ENCODE data around the gene RAD51D. TPM values are rescaled to one million over a fixed set of nuclear protein-coding genes. Genes with fewer than 3 reads are reported as not detected.

Gene RAD51D
- polyA plus RNA-seq, 1 donor (not counting 4 experiments of a cell fraction or from before 2014, with no cell fraction given) = 4.9 TPM

DNA sequence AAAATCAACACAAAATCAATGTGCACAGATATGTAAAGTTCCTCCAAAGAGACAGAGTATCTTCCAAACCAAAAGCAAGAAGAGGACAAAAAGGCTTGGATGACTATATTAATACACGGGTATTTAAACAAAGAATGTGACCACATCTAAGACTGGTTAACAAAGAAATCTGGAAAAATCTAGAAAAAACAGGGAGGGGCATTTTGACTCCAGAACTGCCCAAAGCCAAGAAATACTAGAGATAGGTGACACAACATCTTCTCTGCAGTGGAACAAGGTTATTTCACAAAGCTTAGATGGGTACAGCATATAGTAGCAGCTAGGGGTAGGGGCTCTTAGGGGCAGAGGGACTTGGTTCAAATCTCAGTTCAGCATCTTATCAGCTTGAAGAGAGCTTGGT, 66.5 kb downstream of the RAD51D start:
- Histone ChIP-seq H3K9ac (ENCODE audit: control insufficient read depth, extremely low read depth, insufficient read depth, low read length) (no peak overlapping the region), H3K9me3 (ENCODE audit: control insufficient read depth, low read depth, low read length) (no peaks in the 10 kb centered on the region), H3K4me1 (ENCODE audit: control insufficient read depth, extremely low read depth, insufficient read depth, low read length) (peaks cover 14% of the 10 kb centered on the region), H3K27ac (ENCODE audit: control insufficient read depth, insufficient read depth, low read length) (no peak overlapping the region), H3K27me3 (ENCODE audit: control insufficient read depth, extremely low read depth, insufficient read depth, low read length) (no peaks in the 10 kb centered on the region), H3K4me2 (ENCODE audit: control insufficient read depth, extremely low read depth, insufficient read depth, low read depth, low read length) (no peak overlapping the region), H3K36me3 (ENCODE audit: control insufficient read depth in 2 of 2, extremely low read depth in 1 of 2, insufficient read depth in 2 of 2, low read length in 2 of 2) (peaks cover 0 to 2% of the 10 kb centered on the region in 2 experiments), H4K20me1 (ENCODE audit: control insufficient read depth, extremely low read depth, insufficient read depth, low read length) (no peaks in the 10 kb centered on the region), H3K79me2 (ENCODE audit: control insufficient read depth, insufficient read depth, low read length) (peaks cover 20% of the 10 kb centered on the region), H2AFZ (ENCODE audit: control insufficient read depth, low read length) (no peak overlapping the region), H3K9me1 (ENCODE audit: control insufficient read depth, extremely low read depth, insufficient read depth, low read length) (no peaks in the 10 kb centered on the region), H3K4me3 (ENCODE audit: control insufficient read depth in 2 of 3, extremely low read depth in 1 of 3, insufficient read depth in 2 of 3, low read depth in 1 of 3, low read length in 3 of 3) (no peak overlapping the region)
- dilution Hi-C loops (cut with MboI; ENCODE audit: extremely low pct_ligation_motif_present, low sequenced_read_pairs) = no loop called here
- TF ChIP-seq EZH2 (IDR thresholded peaks at IDR 0.05; ENCODE audit: low read length) = no peak
- TF ChIP-seq, protein P1, sequence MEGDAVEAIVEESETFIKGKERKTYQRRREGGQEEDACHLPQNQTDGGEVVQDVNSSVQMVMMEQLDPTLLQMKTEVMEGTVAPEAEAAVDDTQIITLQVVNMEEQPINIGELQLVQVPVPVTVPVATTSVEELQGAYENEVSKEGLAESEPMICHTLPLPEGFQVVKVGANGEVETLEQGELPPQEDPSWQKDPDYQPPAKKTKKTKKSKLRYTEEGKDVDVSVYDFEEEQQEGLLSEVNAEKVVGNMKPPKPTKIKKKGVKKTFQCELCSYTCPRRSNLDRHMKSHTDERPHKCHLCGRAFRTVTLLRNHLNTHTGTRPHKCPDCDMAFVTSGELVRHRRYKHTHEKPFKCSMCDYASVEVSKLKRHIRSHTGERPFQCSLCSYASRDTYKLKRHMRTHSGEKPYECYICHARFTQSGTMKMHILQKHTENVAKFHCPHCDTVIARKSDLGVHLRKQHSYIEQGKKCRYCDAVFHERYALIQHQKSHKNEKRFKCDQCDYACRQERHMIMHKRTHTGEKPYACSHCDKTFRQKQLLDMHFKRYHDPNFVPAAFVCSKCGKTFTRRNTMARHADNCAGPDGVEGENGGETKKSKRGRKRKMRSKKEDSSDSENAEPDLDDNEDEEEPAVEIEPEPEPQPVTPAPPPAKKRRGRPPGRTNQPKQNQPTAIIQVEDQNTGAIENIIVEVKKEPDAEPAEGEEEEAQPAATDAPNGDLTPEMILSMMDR (optimal IDR thresholded peaks at IDR 0.05 in 1 of 3, IDR thresholded peaks at IDR 0.05 in 1 of 3, conservative IDR thresholded peaks at IDR 0.05 in 1 of 3; ENCODE audit: extremely low read depth in 1 of 3, insufficient read depth in 2 of 3, low read length in 3 of 3) = no peak
- DNase-seq (ENCODE audit: low read depth, low spot score) = no peak
- FAIRE-seq = no peak

GRCh38 chr17:35052780-35053179, 66.9 kb downstream of the RAD51D start:
- H3K9me3 ChIP-seq (ENCODE audit: control insufficient read depth, low read depth, low read length) = no peaks in the 10 kb centered on the region
- DNase-seq (ENCODE audit: low read depth, low spot score) = no peak
- FAIRE-seq = no peak
- H3K27me3 ChIP-seq (ENCODE audit: control insufficient read depth, extremely low read depth, insufficient read depth, low read length) = no peaks in the 10 kb centered on the region
- dilution Hi-C loops (cut with MboI; ENCODE audit: extremely low pct_ligation_motif_present, low sequenced_read_pairs) = no loop called here
- TF ChIP-seq, protein P1 (optimal IDR thresholded peaks at IDR 0.05 in 1 of 3, IDR thresholded peaks at IDR 0.05 in 1 of 3, conservative IDR thresholded peaks at IDR 0.05 in 1 of 3; ENCODE audit: extremely low read depth in 1 of 3, insufficient read depth in 2 of 3, low read length in 3 of 3) = no peak
- no peak for TF ChIP-seq EZH2 (IDR thresholded peaks at IDR 0.05; ENCODE audit: low read length)
- H3K4me1 ChIP-seq (ENCODE audit: control insufficient read depth, extremely low read depth, insufficient read depth, low read length) = peaks cover 10% of the 10 kb centered on the region
- no peaks in the 10 kb centered on the region for H3K9me1 ChIP-seq (ENCODE audit: control insufficient read depth, extremely low read depth, insufficient read depth, low read length)
- H2AFZ ChIP-seq (ENCODE audit: control insufficient read depth, low read length) = no peak overlapping the region
- no peak overlapping the region for H3K9ac ChIP-seq (ENCODE audit: control insufficient read depth, extremely low read depth, insufficient read depth, low read length)
- no peak overlapping the region for H3K27ac ChIP-seq (ENCODE audit: control insufficient read depth, insufficient read depth, low read length)
- H3K4me3 ChIP-seq (ENCODE audit: control insufficient read depth in 2 of 3, extremely low read depth in 1 of 3, insufficient read depth in 2 of 3, low read depth in 1 of 3, low read length in 3 of 3) = no peak overlapping the region
- peaks cover 0 to 2% of the 10 kb centered on the region in 2 experiments for H3K36me3 ChIP-seq (ENCODE audit: control insufficient read depth in 2 of 2, extremely low read depth in 1 of 2, insufficient read depth in 2 of 2, low read length in 2 of 2)
- no peaks in the 10 kb centered on the region for H4K20me1 ChIP-seq (ENCODE audit: control insufficient read depth, extremely low read depth, insufficient read depth, low read length)
- H3K4me2 ChIP-seq (ENCODE audit: control insufficient read depth, extremely low read depth, insufficient read depth, low read depth, low read length) = no peak overlapping the region
- H3K79me2 ChIP-seq (ENCODE audit: control insufficient read depth, insufficient read depth, low read length) = peaks cover 17% of the 10 kb centered on the region

Measured in keratinocyte (primary cell).